Ishikawa (cell line): Measurements from ENCODE around the gene AOC1.

Experiments
- EP300 ChIP-seq: IDR thresholded peaks from 2 replicates; pipeline ENCODE4 v1.6.1; 2012; ENCODE audit warnings: borderline replicate concordance
- TAF1 ChIP-seq: IDR thresholded peaks from 2 replicates; pipeline ENCODE4 v1.6.1; 2012; ENCODE audit warnings: low read depth, mild to moderate bottlenecking
- TEAD4 ChIP-seq: IDR thresholded peaks from 2 replicates; pipeline ENCODE4 v1.6.1; 2012

DNA sequence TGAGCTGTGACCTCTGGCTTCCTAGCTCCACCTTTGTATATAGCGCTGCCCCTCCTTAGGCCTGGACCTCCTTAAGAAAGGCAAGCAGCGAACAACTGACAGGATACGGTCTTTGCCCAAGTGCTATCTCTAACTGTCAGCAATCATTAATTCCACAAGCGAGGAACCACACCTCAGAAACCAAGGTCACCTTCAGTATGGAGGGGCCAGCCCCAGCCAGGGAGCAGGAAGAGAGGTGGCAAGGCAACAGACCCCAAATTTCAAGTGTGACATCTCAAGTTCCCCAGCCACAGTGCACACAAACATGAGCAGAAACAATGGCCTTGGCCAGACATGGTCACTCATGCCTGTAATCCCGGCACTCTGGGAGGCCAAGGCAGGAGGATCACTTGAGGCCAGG is 4.8 kb upstream of the AOC1 start:
- no peak for TF ChIP-seq EP300
- TF ChIP-seq TEAD4, result no peak
- no peak for TF ChIP-seq TAF1
